ENCODE data around the gene CLBA1. TPM values are rescaled to one million over a fixed set of nuclear protein-coding genes. Genes with fewer than 3 reads are reported as not detected.

CLBA1 gene
- total and polyA plus RNA-seq, 11 donors = 0.76 to 3.7 (median 2.6) TPM

DNA sequence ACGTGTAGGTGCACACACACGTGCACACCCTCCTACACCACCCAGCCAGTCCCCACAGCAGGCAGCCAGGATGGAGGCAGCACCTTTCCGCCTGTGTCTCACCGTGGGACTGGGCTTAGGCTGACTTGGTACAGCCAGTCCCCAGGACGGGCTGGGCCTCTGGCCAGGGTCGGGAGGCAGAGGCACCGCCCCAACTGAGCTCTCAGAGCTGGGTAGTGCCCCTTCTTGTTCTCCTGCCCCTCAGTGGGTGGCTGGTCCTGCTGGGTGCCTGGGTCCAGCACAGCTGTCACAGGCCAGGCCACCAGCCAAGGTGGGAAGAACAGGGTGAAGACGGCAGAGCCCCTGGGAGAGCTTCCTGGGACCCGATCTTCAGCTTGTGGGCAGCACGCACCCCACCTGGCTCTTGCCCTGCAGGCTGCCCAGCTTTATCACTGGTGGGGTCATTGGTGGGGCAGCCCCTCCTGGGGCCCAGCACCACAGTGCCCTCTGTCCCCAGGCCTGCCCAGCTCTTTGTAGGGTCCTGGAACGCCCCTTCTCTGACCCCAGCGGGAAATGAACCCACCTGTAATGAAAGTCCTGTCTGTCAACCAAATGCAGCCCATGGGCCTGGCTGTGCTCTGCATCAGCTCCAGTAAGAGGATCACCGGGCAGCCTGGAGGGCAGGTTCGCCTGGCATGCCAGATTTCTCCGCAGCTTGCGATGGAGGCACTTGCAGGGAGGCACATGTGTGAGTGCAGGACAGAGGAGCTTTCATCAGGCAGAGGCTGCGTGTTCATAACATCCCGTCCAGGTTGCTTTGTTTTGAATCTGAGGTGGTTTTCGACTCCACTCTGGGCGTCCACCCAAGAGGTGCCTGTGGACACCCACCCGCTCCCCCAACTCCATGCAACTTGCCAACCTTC lies 20.6 kb downstream of the CLBA1 start:
- Histone ChIP-seq H3K9me3 (no peaks in the 10 kb centered on the region), H3K4me1 (no peaks in the 10 kb centered on the region), H3K4me3 (no peak overlapping the region), H3K36me3 (peaks cover 0 to 36% (median 19%) of the 10 kb centered on the region in 9 donors), H3K27ac (no peak overlapping the region), H3K27me3 (no peaks in the 10 kb centered on the region)
- intact Hi-C loops (cut with DNase I) = no loop called here
- 86 to 92% (median 91%) methylated on average over 14 to 21 of the region's 21 CpGs for WGBS, 4 donors
- peak in 1 of 4 donors; percentile 25 for ATAC-seq
- no peak for TF ChIP-seq POLR2A (IDR thresholded peaks at IDR 0.05)
- TF ChIP-seq, protein P1, sequence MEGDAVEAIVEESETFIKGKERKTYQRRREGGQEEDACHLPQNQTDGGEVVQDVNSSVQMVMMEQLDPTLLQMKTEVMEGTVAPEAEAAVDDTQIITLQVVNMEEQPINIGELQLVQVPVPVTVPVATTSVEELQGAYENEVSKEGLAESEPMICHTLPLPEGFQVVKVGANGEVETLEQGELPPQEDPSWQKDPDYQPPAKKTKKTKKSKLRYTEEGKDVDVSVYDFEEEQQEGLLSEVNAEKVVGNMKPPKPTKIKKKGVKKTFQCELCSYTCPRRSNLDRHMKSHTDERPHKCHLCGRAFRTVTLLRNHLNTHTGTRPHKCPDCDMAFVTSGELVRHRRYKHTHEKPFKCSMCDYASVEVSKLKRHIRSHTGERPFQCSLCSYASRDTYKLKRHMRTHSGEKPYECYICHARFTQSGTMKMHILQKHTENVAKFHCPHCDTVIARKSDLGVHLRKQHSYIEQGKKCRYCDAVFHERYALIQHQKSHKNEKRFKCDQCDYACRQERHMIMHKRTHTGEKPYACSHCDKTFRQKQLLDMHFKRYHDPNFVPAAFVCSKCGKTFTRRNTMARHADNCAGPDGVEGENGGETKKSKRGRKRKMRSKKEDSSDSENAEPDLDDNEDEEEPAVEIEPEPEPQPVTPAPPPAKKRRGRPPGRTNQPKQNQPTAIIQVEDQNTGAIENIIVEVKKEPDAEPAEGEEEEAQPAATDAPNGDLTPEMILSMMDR (IDR thresholded peaks at IDR 0.05) = no peak
- DNase-seq = no peak

DNA sequence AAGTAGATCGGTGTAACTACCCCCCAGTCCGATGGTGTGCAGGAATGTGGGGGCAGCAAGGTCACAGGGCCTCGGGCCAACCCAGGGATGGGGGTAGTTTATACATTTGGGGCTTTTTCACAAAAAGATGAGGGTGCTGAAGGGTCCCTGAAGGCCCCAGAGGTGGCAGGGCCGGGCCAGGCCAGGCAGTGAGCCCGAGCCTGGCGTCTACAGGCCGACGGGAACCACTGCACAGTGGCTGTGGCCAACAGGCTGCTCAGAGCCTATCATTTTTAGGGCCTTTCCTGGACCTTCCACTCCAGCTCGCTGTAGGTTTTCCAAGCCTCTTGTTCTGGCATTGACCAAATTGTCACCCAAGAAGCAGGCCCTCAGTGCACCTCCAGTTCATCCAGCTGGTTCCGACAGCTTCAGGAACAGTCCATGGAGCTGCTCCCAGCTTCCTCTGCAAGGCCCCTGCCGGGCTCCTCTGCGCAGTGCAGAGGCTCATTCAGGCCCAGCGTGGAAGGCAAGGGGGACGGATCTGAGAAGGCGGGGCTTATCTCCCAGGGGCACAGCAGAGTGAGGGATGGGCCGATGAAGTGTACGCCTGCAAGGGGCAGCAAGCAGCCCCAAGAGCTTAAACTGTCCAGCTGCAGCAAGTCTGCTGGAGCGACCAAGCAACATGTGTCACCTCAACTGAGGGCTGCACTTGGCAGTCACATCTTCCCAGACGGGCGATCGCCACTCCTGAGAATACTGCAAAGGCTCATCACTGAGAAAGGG lies 21.4 kb downstream of the CLBA1 start:
- 79 to 89% (median 83%) methylated on average over 13 to 21 of the region's 21 CpGs for WGBS, 4 donors
- peaks cover 0 to 44% (median 22%) of the 10 kb centered on the region in 9 donors for H3K36me3 ChIP-seq
- H3K4me3 ChIP-seq = no peak overlapping the region

DNA sequence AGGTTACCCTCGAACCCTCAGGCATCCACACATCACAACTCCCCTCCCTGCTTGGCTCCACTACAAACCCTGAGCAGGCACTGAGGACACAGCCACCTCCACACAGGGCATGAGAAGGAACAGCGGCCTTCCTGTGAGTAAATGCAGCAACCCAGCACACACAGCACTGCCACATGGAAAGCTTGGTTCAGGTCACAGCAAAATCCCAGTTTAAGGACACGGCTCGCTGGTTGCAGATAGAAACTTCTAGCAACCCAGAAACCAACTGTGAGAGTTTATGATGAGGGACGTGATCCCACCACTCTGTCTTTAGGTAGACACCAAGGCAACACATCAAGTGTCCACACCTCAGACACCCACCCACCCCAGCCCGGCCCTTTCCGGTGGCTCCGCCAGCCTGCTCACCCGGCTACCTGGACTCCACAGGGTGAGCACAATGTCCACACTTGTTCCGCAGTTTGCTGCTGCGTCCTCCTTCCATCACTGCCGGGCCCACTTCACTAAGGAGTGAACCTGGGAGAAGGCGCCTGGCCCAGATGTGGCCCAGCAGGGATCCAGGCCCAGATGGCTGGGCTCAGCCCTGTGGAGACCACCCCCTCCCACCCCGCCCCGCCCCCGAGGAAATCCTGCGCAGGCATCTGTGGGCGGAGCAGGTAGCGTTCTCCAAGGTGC lies 22.1 kb downstream of the CLBA1 start:
- TF ChIP-seq, protein P1 (IDR thresholded peaks at IDR 0.05) = no peak
- no peak for TF ChIP-seq POLR2A (IDR thresholded peaks at IDR 0.05)
- Histone ChIP-seq H3K27me3 (no peaks in the 10 kb centered on the region), H3K4me3 (no peak overlapping the region), H3K4me1 (peaks cover 0 to 5% (median 0%) of the 10 kb centered on the region in 12 donors), H3K36me3 (peaks cover 0 to 47% (median 22%) of the 10 kb centered on the region in 9 donors), H3K27ac (no peak overlapping the region), H3K9me3 (no peaks in the 10 kb centered on the region)
- ATAC-seq = no peak
- 91 to 95% (median 93%) methylated on average over 13 to 19 of the region's 19 CpGs for WGBS, 4 donors
- DNase-seq = no peak
- intact Hi-C loops (cut with DNase I) = no loop called here

More for the DNA sequence above, 21.4 kb downstream of the CLBA1 start:
- ATAC-seq (no peak), DNase-seq (no peak)
- TF ChIP-seq POLR2A (IDR thresholded peaks at IDR 0.05) = no peak
- TF ChIP-seq, protein P1 (IDR thresholded peaks at IDR 0.05) = no peak
- intact Hi-C loops (cut with DNase I) = no loop called here
- H3K27ac ChIP-seq = no peak overlapping the region
- no peaks in the 10 kb centered on the region for H3K4me1 ChIP-seq
- H3K9me3 ChIP-seq = no peaks in the 10 kb centered on the region
- no peaks in the 10 kb centered on the region for H3K27me3 ChIP-seq

All from heart left ventricle (tissue), 16 donors.